A549 (cell line): ENCODE results near the gene CNIH1.
"Not testable (repeated sequence)": the region's sequence is repeated elsewhere in the genome, so short reads cannot be mapped to it uniquely, and the experiment has no call there.

Experiments used
- EP300 ChIP-seq, 2 experiments: fragments of >200 bp; sonication (Bioruptor Twin); formaldehyde crosslinking; IDR thresholded peaks; 2 replicates in 1 of 2; 3 replicates in 1 of 2; pipeline ENCODE4 v1.6.1; 2016 to 2017
- POLR2AphosphoS2 ChIP-seq: conservative IDR thresholded peaks from 2 replicates; pipeline ENCODE4 v1.6.1; 2012; ENCODE audit warnings: low read length, improper control_type of control experiment, inconsistent platforms
- RNF2 ChIP-seq: fragments of 200-600 bp; sonication (generic); IDR thresholded peaks from 2 replicates; pipeline ENCODE4 v1.6.1; 2016; ENCODE audit warnings: low read depth, mild to moderate bottlenecking, antibody characterized with exemption, moderate library complexity, borderline replicate concordance
- TF ChIP-seq, protein P1 (sequence below): fragments of >200 bp; sonication (Bioruptor Twin); formaldehyde crosslinking; IDR thresholded peaks from 3 replicates; pipeline ENCODE4 v1.5.1; 2016
- TF ChIP-seq, protein P2 (sequence below): fragments of 250-450 bp; sonication (Bioruptor Pico); IDR thresholded peaks from 2 replicates; pipeline ENCODE4 v1.5.0; 2020; ENCODE audit warnings: low read depth, mild to moderate bottlenecking, moderate library complexity

DNA sequence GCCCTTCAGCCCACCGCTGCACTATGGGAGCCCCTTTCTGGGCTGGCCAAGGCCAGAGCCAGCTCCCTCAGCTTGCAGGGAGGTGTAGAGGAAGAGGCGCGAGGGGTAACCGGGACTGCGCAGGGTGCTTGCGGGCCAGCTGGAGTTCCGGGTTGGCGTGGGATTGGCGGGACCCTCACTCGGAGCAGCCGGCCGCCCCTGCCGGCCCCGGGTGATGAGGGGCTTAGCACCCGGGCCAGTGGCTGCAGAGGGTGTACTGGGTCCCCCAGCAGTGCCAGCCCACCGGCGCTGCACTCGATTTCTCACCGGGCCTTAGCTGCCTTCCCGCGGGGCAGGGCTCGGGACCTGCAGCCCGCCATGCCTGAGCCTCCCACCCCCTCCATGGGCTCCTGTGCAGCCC is 1.8 kb upstream of the CNIH1 start:
- TF ChIP-seq RNF2; EP300 (IDR thresholded peaks at IDR 0.05); POLR2AphosphoS2: not testable (repeated sequence)
- TF ChIP-seq, protein P1, sequence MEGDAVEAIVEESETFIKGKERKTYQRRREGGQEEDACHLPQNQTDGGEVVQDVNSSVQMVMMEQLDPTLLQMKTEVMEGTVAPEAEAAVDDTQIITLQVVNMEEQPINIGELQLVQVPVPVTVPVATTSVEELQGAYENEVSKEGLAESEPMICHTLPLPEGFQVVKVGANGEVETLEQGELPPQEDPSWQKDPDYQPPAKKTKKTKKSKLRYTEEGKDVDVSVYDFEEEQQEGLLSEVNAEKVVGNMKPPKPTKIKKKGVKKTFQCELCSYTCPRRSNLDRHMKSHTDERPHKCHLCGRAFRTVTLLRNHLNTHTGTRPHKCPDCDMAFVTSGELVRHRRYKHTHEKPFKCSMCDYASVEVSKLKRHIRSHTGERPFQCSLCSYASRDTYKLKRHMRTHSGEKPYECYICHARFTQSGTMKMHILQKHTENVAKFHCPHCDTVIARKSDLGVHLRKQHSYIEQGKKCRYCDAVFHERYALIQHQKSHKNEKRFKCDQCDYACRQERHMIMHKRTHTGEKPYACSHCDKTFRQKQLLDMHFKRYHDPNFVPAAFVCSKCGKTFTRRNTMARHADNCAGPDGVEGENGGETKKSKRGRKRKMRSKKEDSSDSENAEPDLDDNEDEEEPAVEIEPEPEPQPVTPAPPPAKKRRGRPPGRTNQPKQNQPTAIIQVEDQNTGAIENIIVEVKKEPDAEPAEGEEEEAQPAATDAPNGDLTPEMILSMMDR = not testable (repeated sequence)
- TF ChIP-seq, protein P2, sequence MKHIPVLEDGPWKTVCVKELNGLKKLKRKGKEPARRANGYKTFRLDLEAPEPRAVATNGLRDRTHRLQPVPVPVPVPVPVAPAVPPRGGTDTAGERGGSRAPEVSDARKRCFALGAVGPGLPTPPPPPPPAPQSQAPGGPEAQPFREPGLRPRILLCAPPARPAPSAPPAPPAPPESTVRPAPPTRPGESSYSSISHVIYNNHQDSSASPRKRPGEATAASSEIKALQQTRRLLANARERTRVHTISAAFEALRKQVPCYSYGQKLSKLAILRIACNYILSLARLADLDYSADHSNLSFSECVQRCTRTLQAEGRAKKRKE = not testable (repeated sequence)
